GM12878 (cell line): ENCODE results near the gene AFMID. TPM values are rescaled to one million over a fixed set of nuclear protein-coding genes. Genes with fewer than 3 reads are reported as not detected.

Experiments
- ATAC-seq: fragments of 200-7000 bp; cut with Tn5 transposase; 3 replicates; pipeline ENCODE4 v1.9.1; 2020; ENCODE audit warnings: mild to moderate bottlenecking, moderate library complexity
- BruUV-seq: library from RNA; stranded (reverse); fragments of 400-500 nt; replicated peaks from 2 replicates; lab custom pipeline; 2021; lab: Mats Ljungman, UMichigan
- CTCF ChIA-PET: fragments of 300-600 bp; sonication (Branson Sonifier 250); formaldehyde crosslinking; extraction: SDS; loops from one replicate; lab custom pipeline; 2021; ENCODE audit warnings: inconsistent platforms; lab: Yijun Ruan, JAX
- POLR2A ChIA-PET: fragments of 350-600 bp; formaldehyde crosslinking; extraction: SDS; loops from one replicate; lab custom pipeline; 2021; ENCODE audit warnings: inconsistent platforms; lab: Charles Lee
- RAD21 ChIA-PET: fragments of 300-600 bp; sonication (Branson Sonifier 250); formaldehyde crosslinking; loops from one replicate; lab custom pipeline; 2023; ENCODE audit warnings: antibody characterized with exemption; ENCODE audit not compliant: unreplicated experiment; lab: Charles Lee
- SMC1A ChIA-PET: fragments of 300-600 bp; sonication (Branson Sonifier 250); formaldehyde crosslinking; loops from one replicate; lab custom pipeline; 2023; ENCODE audit not compliant: unreplicated experiment, uncharacterized antibody; lab: Charles Lee
- DNase-seq: peaks from one replicate; pipeline ENCODE4 v3.0.0-alpha.2; 2011; ENCODE audit warnings: low read depth, low spot score
- FAIRE-seq: peaks from 3 replicates; lab custom pipeline; 2011; peaks lifted over from hg19 to GRCh38; lab: Jason Lieb, UNC
- H2AFZ ChIP-seq: 2 replicates; pipeline ENCODE4 v1.6.0; 2011; ENCODE audit warnings: low read depth, low read length, control low read depth; ENCODE audit not compliant: control insufficient read depth
- H3K27ac ChIP-seq: 2 replicates; pipeline ENCODE4 v1.5.1; 2011; ENCODE audit warnings: control low read depth; ENCODE audit not compliant: control insufficient read depth, insufficient read depth
- H3K27me3 ChIP-seq, 2 experiments: replicated peaks in 1 of 2; 2 replicates each; pipeline versions ENCODE4 v1.6.0 to v1.6.1; 2011; ENCODE audit warnings: low read length in 1 of 2; ENCODE audit not compliant: control insufficient read depth in 2 of 2, insufficient read depth in 2 of 2
- H3K36me3 ChIP-seq, 2 experiments: 2 replicates each; pipeline ENCODE4 v1.5.1; 2011; ENCODE audit warnings: low read length in 1 of 2; ENCODE audit not compliant: control insufficient read depth in 2 of 2, insufficient read depth in 2 of 2
- H3K4me1 ChIP-seq: 2 replicates; pipeline ENCODE4 v1.6.1; 2011; ENCODE audit warnings: mild to moderate bottlenecking, low read length, moderate library complexity, mixed read lengths; ENCODE audit not compliant: control insufficient read depth, insufficient read depth
- H3K4me2 ChIP-seq: 2 replicates; pipeline ENCODE4 v1.6.0; 2011; ENCODE audit warnings: control low read depth; ENCODE audit not compliant: control insufficient read depth, insufficient read depth
- H3K4me3 ChIP-seq: fragments of 200-600 bp; sonication (generic); 2 replicates; pipeline ENCODE4 v1.5.1; 2016
- H3K79me2 ChIP-seq: 2 replicates; pipeline ENCODE4 v1.6.0; 2011; ENCODE audit warnings: low read length; ENCODE audit not compliant: control insufficient read depth, insufficient read depth
- H3K9ac ChIP-seq: 2 replicates; pipeline ENCODE4 v1.8.0; 2011; ENCODE audit warnings: low read length, control low read depth, mixed read lengths; ENCODE audit not compliant: control insufficient read depth, insufficient read depth
- H3K9me3 ChIP-seq: replicated peaks from 3 replicates; pipeline ENCODE4 v1.5.1; 2011; ENCODE audit warnings: mild to moderate bottlenecking, low read length; ENCODE audit not compliant: control insufficient read depth, insufficient read depth
- H4K20me1 ChIP-seq: 2 replicates; pipeline ENCODE4 v1.6.0; 2011; ENCODE audit not compliant: control insufficient read depth, insufficient read depth
- CEBPB ChIP-seq, 2 experiments: fragments of 150-350 bp in 1 of 2; IDR thresholded peaks; 2 replicates each; pipeline ENCODE4 v1.6.1; 2012 to 2014; ENCODE audit warnings: low read depth in 2 of 2, low read length in 2 of 2, borderline replicate concordance in 1 of 2, inconsistent platforms in 1 of 2
- HSF1 ChIP-seq: fragments of 150-350 bp; IDR thresholded peaks from 2 replicates; pipeline ENCODE4 v1.6.1; 2014; ENCODE audit warnings: mild to moderate bottlenecking, low read depth, low read length
- NR2C1 ChIP-seq: fragments of 450-650 bp; IDR thresholded peaks from 2 replicates; pipeline ENCODE4 v1.6.1; 2017; ENCODE audit warnings: antibody characterized with exemption, mild to moderate bottlenecking, moderate library complexity
- TAF1 ChIP-seq: IDR thresholded peaks from 2 replicates; pipeline ENCODE4 v1.6.1; 2011; ENCODE audit warnings: mild to moderate bottlenecking, low read depth, low read length, borderline replicate concordance
- TCF12 ChIP-seq: IDR thresholded peaks from 2 replicates; pipeline ENCODE4 v1.6.1; 2011; ENCODE audit warnings: low read depth, mild to moderate bottlenecking, low read length
- ZZZ3 ChIP-seq: IDR thresholded peaks from 2 replicates; pipeline ENCODE4 v1.6.1; 2011; ENCODE audit warnings: low read depth; ENCODE audit not compliant: control insufficient read depth, insufficient read length
- WGBS: methylation state at CpG from one replicate; pipeline ENCODE4 v1.1.6; 2016; ENCODE audit warnings: low lambda C conversion rate; ENCODE audit not compliant: insufficient replicate concordance, insufficient coverage; ENCODE audit errors: missing lambda C conversion rate; 5-methylcytosine and 5-hydroxymethylcytosine counted together
- in situ Hi-C: fragments of 300-500 bp; cut with MboI; formaldehyde crosslinking; loops from 9 replicates; pipeline ENCODE4 v1.14.3; 2018; ENCODE audit warnings: mixed read lengths
- intact Hi-C: fragments of 100-400 bp; cut with micrococcal nuclease; formaldehyde crosslinking; loops from one replicate; pipeline ENCODE4 v1.14.2; 2022; ENCODE audit not compliant: unreplicated experiment
- polyA plus RNA-seq, 11 experiments: library from polyadenylated mRNA; depleted of rRNA in 4 of 11; unstranded in 6 of 11; stranded (reverse) in 5 of 11; fragments of >200 nt; fragmentation: Nextera tagmentation in 4 of 11; fragmentation: Illumina TruSeq in 1 of 11; extraction: Ambion mirVana in 4 of 11; extraction: Trizol in 1 of 11; gene quantifications; 1 replicate in 1 of 11; 2 replicates in 10 of 11; pipeline versions ENCODE4 v1.2.1 to v1.2.3, GENCODE V29; 2011 to 2016; ENCODE audit warnings: inconsistent platforms in 2 of 11, missing spikeins in 2 of 11, low read depth in 1 of 11
- total RNA-seq, 4 experiments: library from RNA; depleted of rRNA in 3 of 4; stranded (reverse); fragments of >200 nt in 3 of 4; fragmentation: Illumina TruSeq in 1 of 4; extraction: Trizol in 1 of 4; gene quantifications; 2 replicates each; pipeline versions ENCODE4 v1.2.1 to v1.2.3, GENCODE V29; 2013 to 2021

AFMID gene
- total and polyA plus RNA-seq, 10 of the 15 experiments (the other 5 are each of a cell fraction or from before 2014, with no cell fraction given), result 36.1 to 98.8 (median 51.6) TPM

GRCh38 chr17:78240012-78240655 lies 53.0 kb downstream of the AFMID start:
- Histone ChIP-seq H2AFZ (no peak overlapping the region), H3K79me2 (no peaks in the 10 kb centered on the region)
- no peak for TF ChIP-seq HSF1
- TF ChIP-seq CEBPB (IDR thresholded peaks at IDR 0.05; ENCODE audit: borderline replicate concordance in 1 of 2, low read depth in 2 of 2, low read length in 2 of 2), result no peak
- no peak for TF ChIP-seq TCF12
- no peak for TF ChIP-seq NR2C1
- TF ChIP-seq ZZZ3, result no peak
- no peak for TF ChIP-seq TAF1
- TF ChIP-seq, all 136 proteins: peak for 0
- POLR2A ChIA-PET, result interaction anchor here (0.6 to 1.4 kb wide), 2 partner anchors 11 to 227 kb away, joined by 3 read pairs; no protein-coding TSS in a partner anchor
- Histone ChIP-seq H3K27me3 (no peaks in the 10 kb centered on the region; a peak in 1 of 4 replicates), H3K4me2 (no peak overlapping the region), H3K27ac (no peak overlapping the region), H3K9me3 (no peaks in the 10 kb centered on the region), H3K36me3 (no peaks in the 10 kb centered on the region), H3K9ac (no peak overlapping the region), H3K4me1 (peaks cover 20% of the 10 kb centered on the region), H3K4me3 (no peak overlapping the region), H4K20me1 (no peaks in the 10 kb centered on the region)
- BruUV-seq, result no TSS peak
- FAIRE-seq (no peak), ATAC-seq (no peak), DNase-seq (no peak)
- RAD21 ChIA-PET, result no interaction called here
- intact Hi-C loops (no loop called here), in situ Hi-C loops (no loop called here)
- WGBS, result 56% methylated on average over 11 of the region's 12 CpGs
- CTCF ChIA-PET, result no interaction called here
- SMC1A ChIA-PET, result no interaction called here
